Endothelial cell of hepatic sinusoid (primary cell): ENCODE results near the gene SULT2B1.

Source experiments
- in situ Hi-C: cut with HindIII; loops from 2 replicates; pipeline ENCODE4 v1.10.0; 2017; ENCODE audit warnings: low sequenced_read_pairs

Gene SULT2B1

GRCh38 chr19:48633148-48634035 lies 81.4 kb downstream of the SULT2B1 start:
- in situ Hi-C loops, result loop anchor here (5.0 to 25.0 kb wide), 3 partner anchors 89 to 329 kb away; partner anchors contain the start of genes BAX and FTL

DNA sequence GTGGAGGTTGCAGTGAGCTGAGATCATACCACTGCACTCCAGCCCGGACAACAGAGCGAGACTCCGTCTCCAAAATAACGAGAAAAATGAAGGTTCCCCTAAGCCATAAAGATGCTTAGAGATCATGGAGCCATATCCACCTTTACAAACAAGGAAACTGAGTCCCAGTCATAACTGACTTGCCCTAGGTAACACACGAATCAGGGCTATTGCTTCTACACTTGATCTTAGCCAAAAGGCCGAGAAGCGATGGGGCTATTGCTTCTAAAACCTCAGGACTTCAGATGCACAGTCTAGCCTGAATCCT lies 82.0 kb downstream of the SULT2B1 start:
- in situ Hi-C loops, result loop anchor here (5.0 to 25.0 kb wide), 3 partner anchors 88 to 328 kb away; partner anchors contain the start of genes BAX and FTL

- in situ Hi-C loops, result loop anchor here (5.0 to 25.0 kb wide), 3 partner anchors 88 to 328 kb away; partner anchors contain the start of genes BAX and FTL
Observed at GRCh38 chr19:48634424-48635262, 82.7 kb downstream of the SULT2B1 start.

- in situ Hi-C loops, result loop anchor here (25.0 kb wide), 1 partner anchor 327 kb away; the partner anchor contains the start of genes BAX and FTL
Observed at GRCh38 chr19:48635263-48635965, 83.4 kb downstream of the SULT2B1 start.

- in situ Hi-C loops, result loop anchor here (25.0 kb wide), 1 partner anchor 326 kb away; the partner anchor contains the start of genes BAX and FTL
Observed at GRCh38 chr19:48635966-48636858, 84.2 kb downstream of the SULT2B1 start.

GRCh38 chr19:48636859-48637448 lies 85.0 kb downstream of the SULT2B1 start, which contains the start of gene DBP:
DBP (minus strand) TSS chr19:48637379; CDS start chr19:48636994, 385 bp downstream.
- in situ Hi-C loops, result loop anchor here (25.0 kb wide), 1 partner anchor 325 kb away; the partner anchor contains the start of genes BAX and FTL

DNA sequence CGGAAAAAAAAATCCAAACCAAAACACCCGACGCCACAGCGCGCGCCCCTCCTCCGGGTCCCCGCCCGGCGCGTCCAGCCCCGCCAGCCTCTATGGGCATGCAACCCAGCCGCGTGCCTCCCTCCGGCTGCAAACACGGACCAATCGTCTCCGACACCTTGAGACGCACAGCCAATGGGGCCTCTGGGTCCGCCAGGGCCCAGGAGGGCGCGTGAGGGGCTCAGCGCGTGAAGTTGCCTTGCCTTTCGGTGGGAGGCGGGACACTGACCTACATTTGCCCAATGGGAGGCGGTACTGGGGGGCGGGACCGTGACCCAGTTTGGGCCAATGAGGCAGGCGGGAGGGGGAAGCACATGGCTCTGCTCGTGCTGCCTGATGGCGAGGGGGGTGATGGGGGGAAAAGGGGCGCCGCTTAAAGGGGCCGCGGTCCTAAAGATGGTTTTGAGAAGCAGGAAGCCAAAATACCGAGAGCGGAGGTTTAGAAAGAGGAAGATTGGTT lies 85.5 kb downstream of the SULT2B1 start:
- in situ Hi-C loops, result loop anchor here (25.0 kb wide), 1 partner anchor 325 kb away; the partner anchor contains the start of genes BAX and FTL

DNA sequence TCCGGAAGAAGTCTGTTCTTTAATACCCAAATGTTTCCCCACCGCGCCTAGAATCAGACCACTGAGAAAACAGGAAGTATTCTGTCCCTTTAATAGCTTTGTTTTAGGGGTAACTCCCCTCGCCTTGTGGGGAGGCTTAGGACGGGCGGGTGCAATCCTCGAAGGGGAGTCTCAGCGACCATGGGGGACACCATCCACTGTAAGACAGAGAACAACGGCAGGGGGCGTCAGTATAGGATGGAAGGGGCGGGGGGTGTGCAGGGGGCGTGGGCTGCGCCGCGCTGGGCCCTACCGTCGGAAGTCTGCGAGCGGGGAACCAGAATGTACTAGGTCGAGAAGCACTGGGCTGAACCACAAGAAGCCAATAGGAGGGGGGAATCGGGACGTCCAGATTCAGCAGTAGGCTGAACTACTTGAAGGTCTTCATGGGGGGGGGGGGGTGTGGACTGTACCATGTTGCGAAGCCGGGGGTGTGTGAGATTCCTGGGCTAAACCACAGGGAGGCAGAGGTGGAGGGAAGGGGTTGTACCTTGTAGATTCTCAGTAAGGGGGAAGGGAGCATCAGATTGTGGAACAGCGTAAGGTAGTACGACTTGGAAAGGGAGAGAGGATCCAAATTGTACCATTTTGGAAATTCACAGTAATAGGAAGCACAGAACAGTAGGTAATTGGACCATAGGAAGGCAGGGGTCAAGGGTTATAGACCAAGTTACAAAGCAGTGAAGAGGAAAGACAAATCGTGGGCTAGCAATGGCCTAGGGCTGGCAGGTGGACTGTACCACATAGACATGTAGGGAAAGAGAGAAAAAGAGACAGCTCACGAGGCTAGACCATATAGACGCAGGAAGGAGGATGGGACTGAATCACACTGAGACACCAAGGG lies 86.2 kb downstream of the SULT2B1 start:
- in situ Hi-C loops, result loop anchor here (25.0 kb wide), 1 partner anchor 324 kb away; the partner anchor contains the start of genes BAX and FTL

GRCh38 chr19:48638831-48639381 lies 86.9 kb downstream of the SULT2B1 start:
- in situ Hi-C loops, result loop anchor here (25.0 kb wide), 1 partner anchor 323 kb away; the partner anchor contains the start of genes BAX and FTL

DNA sequence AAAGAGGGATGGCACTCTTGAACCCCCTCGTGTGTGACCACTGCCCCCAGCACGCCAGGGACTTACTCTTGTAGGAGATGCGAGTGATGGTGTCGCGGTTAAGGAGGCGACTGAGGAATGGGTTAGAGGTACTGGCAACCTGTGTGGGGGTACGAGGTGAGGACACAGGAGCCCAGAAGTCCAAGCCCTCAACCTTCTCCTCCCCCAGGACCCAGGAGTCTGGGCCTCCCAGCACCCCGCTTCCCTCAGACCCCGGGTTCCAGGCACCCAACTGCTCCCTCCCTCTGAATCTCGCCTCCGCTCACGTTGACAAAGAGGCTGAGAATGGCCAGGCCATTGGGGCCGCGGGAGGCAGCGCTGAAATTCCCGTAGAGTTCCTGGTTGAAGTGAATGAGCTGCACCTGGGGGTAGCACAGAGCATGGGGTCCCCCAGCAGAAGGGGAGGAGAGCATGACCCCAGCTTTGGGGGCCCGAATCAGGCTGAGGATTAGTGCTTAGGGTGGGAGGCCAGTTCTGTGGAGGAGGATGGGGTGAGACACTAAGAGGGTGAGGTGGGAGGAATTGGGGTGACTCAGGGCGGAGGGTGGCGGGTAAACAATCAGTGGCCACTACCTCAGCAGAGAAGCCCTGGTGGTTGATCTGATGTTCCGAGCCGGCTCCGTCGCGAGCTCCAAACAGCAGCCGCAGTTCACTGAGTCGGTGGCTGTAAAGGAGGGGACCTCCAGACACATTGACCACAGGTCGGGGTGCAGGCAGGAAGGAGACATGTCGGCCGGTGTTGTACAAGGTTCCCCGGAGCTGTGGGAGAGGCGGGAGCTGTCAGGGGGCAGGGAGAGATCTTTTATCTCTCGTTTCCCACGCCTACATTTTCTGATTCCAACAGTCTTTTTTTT lies 87.8 kb downstream of the SULT2B1 start:
- in situ Hi-C loops, result loop anchor here (25.0 kb wide), 1 partner anchor 323 kb away; the partner anchor contains the start of genes BAX and FTL

DNA sequence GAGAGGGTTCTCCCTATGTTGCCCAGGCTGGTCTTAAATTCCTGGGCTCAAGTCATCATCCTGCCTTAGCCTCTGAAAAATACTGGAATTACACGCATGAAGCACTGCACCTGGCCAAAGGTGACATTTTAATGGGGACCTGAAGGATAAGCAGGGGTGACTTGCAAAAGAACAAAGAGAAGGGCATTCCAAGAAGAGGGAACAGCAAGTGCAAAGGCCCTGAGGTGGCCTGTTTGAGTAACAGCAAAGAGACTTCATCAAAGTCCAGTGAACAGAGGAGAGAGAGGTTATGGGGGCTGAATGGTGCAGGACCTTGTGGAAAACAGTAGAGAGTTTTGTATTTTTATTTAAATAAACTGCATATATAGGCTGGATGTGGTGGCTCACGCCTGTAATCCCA lies 89.9 kb downstream of the SULT2B1 start:
- in situ Hi-C loops, result loop anchor here (25.0 kb wide), 1 partner anchor 320 kb away; the partner anchor contains the start of genes BAX and FTL

- in situ Hi-C loops, result loop anchor here (25.0 kb wide), 1 partner anchor 319 kb away; the partner anchor contains the start of genes BAX and FTL
Observed at GRCh38 chr19:48642862-48643261, 90.9 kb downstream of the SULT2B1 start.

- in situ Hi-C loops, result loop anchor here (25.0 kb wide), 1 partner anchor 318 kb away; the partner anchor contains the start of genes BAX and FTL
Observed at GRCh38 chr19:48644355-48644754, 92.4 kb downstream of the SULT2B1 start.

DNA sequence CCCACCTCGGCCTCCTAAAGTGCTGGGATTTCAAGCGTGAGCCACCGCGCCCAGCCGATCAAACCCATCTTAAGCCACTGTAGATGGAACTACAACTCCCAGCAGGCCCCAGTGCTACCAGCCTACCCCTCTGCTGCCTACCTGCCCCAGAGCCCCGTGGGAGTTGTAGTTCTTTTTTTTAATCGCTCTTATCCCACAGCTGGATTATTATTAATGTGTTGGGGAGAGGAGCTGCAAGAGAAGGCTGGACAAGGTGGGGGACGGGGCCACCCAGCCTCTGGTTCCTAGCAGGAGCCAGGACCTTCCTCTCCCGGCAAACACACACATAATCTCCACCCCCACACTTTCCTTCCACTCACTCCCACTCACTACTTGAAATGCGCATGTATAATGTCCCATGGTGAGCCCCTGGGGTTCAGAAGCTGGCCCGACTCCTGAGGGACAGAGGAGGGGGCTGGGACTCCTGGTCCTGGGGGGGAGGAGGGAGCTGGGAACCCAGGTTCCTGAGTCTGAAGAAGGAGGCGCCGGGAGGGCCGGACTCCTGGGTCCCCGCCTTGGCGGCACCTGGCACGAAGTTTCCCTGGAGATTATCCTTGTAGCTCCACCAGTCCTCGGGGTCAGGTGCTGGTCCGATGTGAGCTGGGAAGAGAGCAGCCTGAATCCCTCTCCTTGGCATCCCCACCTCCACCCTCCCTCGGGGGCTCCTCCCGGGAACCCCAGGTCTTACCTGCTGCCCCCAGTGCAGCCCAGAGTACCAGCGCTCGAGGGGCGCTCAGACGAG lies 93.1 kb downstream of the SULT2B1 start:
- in situ Hi-C loops, result loop anchor here (25.0 kb wide), 1 partner anchor 317 kb away; the partner anchor contains the start of genes BAX and FTL

- in situ Hi-C loops, result loop anchor here (25.0 kb wide), 1 partner anchor 317 kb away; the partner anchor contains the start of genes BAX and FTL
Observed at GRCh38 chr19:48645620-48646000, 93.6 kb downstream of the SULT2B1 start.
